ENCODE results near the gene RUNX3. TPM values are rescaled to one million over a fixed set of nuclear protein-coding genes. Genes with fewer than 3 reads are reported as not detected.
A peak's percentile ranks its signal among the peaks of the same experiment; 100 is the strongest.

Gene RUNX3
- total and polyA plus RNA-seq, 9 donors: 0.22 to 4.5 (median 0.49) TPM

DNA sequence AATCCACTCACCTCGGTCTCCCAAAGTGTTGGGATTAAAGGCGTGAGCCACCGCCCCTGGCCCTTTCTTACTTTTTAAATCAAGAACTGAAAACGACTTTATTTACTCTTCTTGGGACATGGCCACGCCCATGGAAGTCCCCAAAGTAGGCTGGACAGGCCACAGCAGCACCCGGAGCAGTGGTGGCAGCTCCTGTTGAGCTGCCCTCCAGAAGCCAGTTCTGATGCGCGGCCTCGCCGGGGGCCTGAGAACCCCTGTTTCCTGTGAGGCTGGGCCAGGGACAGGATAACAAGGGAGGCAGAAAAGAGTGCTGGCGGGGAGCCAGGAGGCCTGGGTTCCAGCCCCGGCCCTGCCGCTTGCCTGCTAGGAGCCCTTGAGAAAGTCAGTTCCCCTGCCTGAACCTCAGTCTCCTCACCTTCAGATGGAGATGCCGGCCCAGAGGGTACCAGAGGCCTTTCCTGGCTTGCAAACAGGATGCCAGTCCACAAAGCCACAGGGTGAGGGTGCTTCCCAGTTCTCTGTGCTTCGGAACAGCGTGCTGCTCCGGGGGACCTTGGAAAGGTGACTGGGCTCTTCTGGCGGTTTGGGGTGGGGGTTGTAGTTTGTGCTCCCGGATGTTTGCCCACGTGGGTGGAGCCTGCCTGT lies 59.4 kb downstream of the RUNX3 start:
- no peaks in the 10 kb centered on the region for H3K9me3 ChIP-seq (replicated peaks; ENCODE audit: control insufficient read depth, low read depth, low read length)
- 57% methylated on average over 20 of the region's 20 CpGs for WGBS (ENCODE audit: insufficient coverage)
- H3K4me1 ChIP-seq (ENCODE audit: control insufficient read depth, insufficient read depth, low read length): peaks cover 2% of the 10 kb centered on the region
- no peak for DNase-seq
- H3K27me3 ChIP-seq (ENCODE audit: control insufficient read depth, insufficient read depth, low read length): peaks cover 28% of the 10 kb centered on the region
- H3K27ac ChIP-seq (ENCODE audit: low read length): no peak overlapping the region
- no peaks in the 10 kb centered on the region for H3K36me3 ChIP-seq (ENCODE audit: control insufficient read depth, insufficient read depth, low read length)
- no peak overlapping the region for H3K4me3 ChIP-seq (ENCODE audit: low read length)

DNA sequence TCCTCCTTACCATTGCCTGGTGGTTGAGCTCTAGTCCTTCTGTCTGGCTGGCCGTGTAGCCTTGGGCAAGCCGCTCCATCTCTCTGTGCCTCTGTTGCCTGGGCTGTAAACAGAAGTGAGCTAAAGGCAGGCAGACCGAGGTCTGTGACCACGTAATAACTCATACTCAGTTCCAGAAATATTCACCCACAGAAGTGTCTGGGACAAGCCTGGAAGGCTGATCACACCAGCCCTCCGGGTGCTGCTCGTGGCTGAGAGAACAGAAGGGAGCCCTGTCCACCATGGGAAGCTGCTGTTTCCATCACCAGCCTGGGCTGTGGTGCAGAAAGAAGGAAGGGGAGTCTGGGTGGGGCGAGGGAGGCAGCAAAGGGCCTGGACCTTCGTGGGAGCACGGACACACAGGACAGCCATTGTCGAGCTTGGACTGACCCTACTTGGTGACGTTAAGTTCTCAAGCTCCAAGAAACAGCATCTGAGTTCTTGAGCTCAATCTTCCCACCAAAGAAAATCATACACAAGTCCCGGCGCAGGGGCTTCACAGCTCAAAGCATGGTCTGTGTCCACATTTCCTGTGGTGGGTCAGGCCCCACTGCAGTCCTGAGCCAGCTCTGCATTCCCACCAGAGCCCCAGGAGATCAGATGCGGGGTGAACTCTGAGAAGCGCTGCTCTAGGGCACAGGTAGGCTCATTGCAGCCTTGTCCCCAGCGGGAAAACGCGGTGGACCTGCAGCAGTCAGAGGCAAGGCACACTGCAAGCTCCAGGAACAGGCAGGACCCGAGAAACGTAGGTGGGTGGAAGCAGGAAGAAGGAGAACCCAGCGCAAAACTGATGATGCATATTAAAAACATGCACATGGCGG lies 61.8 kb downstream of the RUNX3 start:
- H3K27ac ChIP-seq (ENCODE audit: low read length): no peak overlapping the region
- H3K36me3 ChIP-seq (ENCODE audit: control insufficient read depth, insufficient read depth, low read length): no peaks in the 10 kb centered on the region
- no peaks in the 10 kb centered on the region for H3K4me1 ChIP-seq (ENCODE audit: control insufficient read depth, insufficient read depth, low read length)
- WGBS (ENCODE audit: insufficient coverage): 81% methylated on average over 17 of the region's 22 CpGs
- DNase-seq: no peak
- no peaks in the 10 kb centered on the region for H3K9me3 ChIP-seq (replicated peaks; ENCODE audit: control insufficient read depth, low read depth, low read length)
- H3K4me3 ChIP-seq (ENCODE audit: low read length): no peak overlapping the region
- peaks cover 28% of the 10 kb centered on the region for H3K27me3 ChIP-seq (ENCODE audit: control insufficient read depth, insufficient read depth, low read length)

DNA sequence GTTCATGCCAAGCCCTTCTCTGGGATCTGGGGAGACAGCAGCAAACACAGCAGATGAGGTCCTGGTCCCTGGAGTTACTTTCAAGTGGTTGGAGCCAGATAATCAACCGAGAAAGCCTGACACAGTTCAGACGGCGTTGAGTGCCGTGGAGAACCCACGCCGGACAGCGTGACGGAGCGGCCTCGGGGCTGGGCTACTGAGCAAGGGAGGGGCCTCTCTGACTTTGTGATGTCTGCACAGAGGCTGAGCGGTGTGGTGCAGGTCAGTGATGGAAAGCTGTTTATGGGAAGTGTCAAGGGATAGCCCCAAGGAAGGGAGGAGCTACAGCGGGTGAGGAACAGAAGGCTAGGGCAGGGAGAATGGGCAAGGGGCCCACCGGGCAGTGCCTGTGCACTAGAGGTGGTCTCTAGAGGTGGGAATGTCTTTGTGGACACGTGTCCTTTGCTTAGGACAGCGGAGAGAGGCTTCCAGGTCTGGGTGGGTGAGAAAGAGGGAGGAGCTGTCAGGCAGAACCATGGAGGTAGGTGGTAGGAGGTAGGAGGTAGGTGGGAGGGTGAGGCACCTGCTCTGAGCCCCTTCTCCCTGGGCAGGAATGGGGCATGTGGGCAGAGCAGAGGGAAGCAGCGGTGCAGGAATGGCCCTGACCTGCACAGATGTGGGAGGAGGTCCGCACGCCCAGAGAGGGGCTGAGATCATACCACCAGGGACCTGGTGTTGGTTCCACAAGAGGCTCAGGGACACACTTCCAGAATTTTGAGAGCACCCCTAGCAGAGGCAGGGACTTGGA lies 62.8 kb downstream of the RUNX3 start:
- Histone ChIP-seq H3K36me3 (ENCODE audit: control insufficient read depth, insufficient read depth, low read length) (no peaks in the 10 kb centered on the region), H3K27me3 (ENCODE audit: control insufficient read depth, insufficient read depth, low read length) (peaks cover 28% of the 10 kb centered on the region), H3K27ac (ENCODE audit: low read length) (no peak overlapping the region), H3K9me3 (replicated peaks; ENCODE audit: control insufficient read depth, low read depth, low read length) (no peaks in the 10 kb centered on the region), H3K4me3 (ENCODE audit: low read length) (no peak overlapping the region), H3K4me1 (ENCODE audit: control insufficient read depth, insufficient read depth, low read length) (no peaks in the 10 kb centered on the region)
- DNase-seq: no peak
- 58% methylated on average over 17 of the region's 18 CpGs for WGBS (ENCODE audit: insufficient coverage)

DNA sequence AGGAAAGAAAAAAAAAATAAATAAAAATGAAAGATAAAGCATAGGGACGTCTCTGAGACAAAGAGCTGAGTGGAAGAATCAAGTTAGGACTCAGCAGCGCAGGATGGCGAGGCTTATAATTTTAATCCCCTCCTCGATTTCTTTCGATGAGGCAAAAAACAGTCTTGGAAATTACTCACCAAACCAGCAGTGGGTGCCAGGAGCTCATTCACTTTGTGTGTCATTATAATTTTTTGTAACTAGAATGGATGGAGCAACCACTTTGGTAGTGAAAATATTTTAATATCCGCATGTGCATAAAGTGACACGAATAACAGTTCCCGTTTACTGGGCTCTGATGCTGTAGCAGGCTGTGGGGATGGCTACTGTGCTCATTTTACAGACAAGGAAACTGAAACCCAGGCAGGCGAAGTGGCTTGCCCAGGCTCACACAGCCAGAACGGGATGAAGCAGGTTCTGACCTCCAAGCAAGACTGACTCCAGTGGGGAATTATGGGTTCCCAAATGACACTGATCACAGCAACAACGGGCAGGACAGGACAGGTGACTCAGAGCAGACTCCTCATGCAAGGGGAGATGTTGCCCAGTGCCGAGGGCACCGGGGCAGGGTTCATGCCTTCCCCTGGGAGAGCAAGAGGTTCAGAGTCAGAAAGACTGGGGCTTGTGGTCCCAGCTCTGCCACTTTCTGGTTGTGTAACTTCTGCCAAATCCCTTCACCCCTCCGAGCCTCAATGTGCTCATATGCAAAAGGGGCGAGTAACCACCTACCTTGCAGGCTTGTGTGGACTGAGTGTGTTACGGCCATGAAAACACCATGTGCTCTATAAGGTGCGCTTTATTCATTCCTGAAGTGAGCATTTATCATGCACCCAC lies 63.6 kb downstream of the RUNX3 start:
- no peaks in the 10 kb centered on the region for H3K9me3 ChIP-seq (replicated peaks; ENCODE audit: control insufficient read depth, low read depth, low read length)
- peaks cover 31% of the 10 kb centered on the region for H3K27me3 ChIP-seq (ENCODE audit: control insufficient read depth, insufficient read depth, low read length)
- WGBS (ENCODE audit: insufficient coverage): 72% methylated on average over 11 of the region's 17 CpGs
- H3K4me1 ChIP-seq (ENCODE audit: control insufficient read depth, insufficient read depth, low read length): no peaks in the 10 kb centered on the region
- H3K4me3 ChIP-seq (ENCODE audit: low read length): no peak overlapping the region
- no peaks in the 10 kb centered on the region for H3K36me3 ChIP-seq (ENCODE audit: control insufficient read depth, insufficient read depth, low read length)
- H3K27ac ChIP-seq (ENCODE audit: low read length): no peak overlapping the region
- DNase-seq: no peak

DNA sequence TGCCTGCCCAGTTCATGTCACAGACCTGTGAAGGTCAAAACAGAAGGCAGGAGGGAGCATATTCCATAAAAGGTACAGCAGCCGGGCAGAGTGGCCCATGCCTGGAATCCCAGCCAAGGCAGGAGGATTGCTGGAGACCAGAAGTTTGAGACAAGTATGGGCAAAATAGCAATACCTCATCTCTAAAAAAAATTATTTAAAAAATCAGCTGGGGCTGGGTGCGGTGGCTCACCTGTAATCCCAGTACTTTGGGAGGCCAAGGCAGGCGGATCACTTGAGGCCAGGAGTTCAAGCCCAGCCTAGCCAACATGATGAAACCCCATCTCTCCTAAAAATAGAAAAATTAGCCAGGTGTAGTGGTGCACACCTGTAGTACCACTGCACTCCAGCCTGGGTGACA lies 64.5 kb downstream of the RUNX3 start:
- Histone ChIP-seq H3K4me3 (ENCODE audit: low read length) (no peak overlapping the region), H3K9me3 (replicated peaks; ENCODE audit: control insufficient read depth, low read depth, low read length) (no peaks in the 10 kb centered on the region), H3K27ac (ENCODE audit: low read length) (no peak overlapping the region), H3K27me3 (ENCODE audit: control insufficient read depth, insufficient read depth, low read length) (peaks cover 31% of the 10 kb centered on the region), H3K4me1 (ENCODE audit: control insufficient read depth, insufficient read depth, low read length) (no peaks in the 10 kb centered on the region), H3K36me3 (ENCODE audit: control insufficient read depth, insufficient read depth, low read length) (no peaks in the 10 kb centered on the region)
- no peak for DNase-seq
- WGBS (ENCODE audit: insufficient coverage): 60% methylated on average over 1 of the region's 3 CpGs

DNA sequence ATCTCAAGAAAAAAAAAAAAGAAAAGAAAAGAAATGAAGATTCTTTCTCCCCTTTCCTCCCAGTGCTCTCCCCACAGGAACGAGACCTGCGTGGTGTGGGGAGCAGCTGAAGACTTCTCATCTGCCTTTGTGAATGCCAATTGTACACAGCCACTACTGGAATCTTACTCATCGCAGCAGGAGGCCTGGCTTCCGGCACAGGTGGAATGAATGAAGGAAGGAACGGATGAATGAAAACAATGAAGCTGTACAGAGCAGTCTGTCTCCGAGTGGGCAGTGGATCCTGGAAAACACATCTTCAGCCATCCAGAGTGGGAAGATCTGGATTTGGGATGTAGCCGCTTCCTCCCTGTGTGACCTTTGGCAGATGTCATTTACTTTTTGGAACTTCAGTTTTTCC lies 64.9 kb downstream of the RUNX3 start:
- DNase-seq: no peak
- Histone ChIP-seq H3K4me1 (ENCODE audit: control insufficient read depth, insufficient read depth, low read length) (no peaks in the 10 kb centered on the region), H3K4me3 (ENCODE audit: low read length) (no peak overlapping the region), H3K36me3 (ENCODE audit: control insufficient read depth, insufficient read depth, low read length) (no peaks in the 10 kb centered on the region), H3K9me3 (replicated peaks; ENCODE audit: control insufficient read depth, low read depth, low read length) (no peaks in the 10 kb centered on the region), H3K27me3 (ENCODE audit: control insufficient read depth, insufficient read depth, low read length) (peaks cover 31% of the 10 kb centered on the region), H3K27ac (ENCODE audit: low read length) (no peak overlapping the region)
- 7% methylated on average over 2 of the region's 7 CpGs for WGBS (ENCODE audit: insufficient coverage)

DNA sequence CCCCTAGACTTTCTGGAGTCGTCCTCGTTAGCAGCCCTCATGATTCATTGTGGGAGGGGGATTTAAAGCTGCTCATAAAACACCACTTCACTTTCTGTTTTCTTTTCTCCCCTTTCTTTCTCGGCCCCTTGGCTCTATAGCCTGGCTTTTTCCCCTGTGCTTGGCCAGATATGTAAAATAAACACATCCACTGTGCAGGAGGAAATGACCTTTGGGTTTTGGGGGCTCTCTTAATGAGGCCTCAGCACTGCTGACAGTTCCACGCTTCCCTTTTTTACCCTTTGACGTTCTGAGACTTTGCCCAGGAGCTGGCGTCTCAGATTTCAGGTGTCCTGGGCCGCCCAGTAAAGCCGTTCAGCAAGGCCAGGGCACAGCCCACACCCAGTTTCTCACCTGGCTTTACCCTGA lies 65.7 kb downstream of the RUNX3 start:
- Histone ChIP-seq H3K9me3 (replicated peaks; ENCODE audit: control insufficient read depth, low read depth, low read length) (no peaks in the 10 kb centered on the region), H3K4me1 (ENCODE audit: control insufficient read depth, insufficient read depth, low read length) (no peaks in the 10 kb centered on the region), H3K4me3 (ENCODE audit: low read length) (no peak overlapping the region), H3K27me3 (ENCODE audit: control insufficient read depth, insufficient read depth, low read length) (peaks cover 31% of the 10 kb centered on the region), H3K36me3 (ENCODE audit: control insufficient read depth, insufficient read depth, low read length) (no peaks in the 10 kb centered on the region), H3K27ac (ENCODE audit: low read length) (no peak overlapping the region)
- 31% methylated on average over 4 of the region's 8 CpGs for WGBS (ENCODE audit: insufficient coverage)
- DNase-seq: peak; percentile 20

DNA sequence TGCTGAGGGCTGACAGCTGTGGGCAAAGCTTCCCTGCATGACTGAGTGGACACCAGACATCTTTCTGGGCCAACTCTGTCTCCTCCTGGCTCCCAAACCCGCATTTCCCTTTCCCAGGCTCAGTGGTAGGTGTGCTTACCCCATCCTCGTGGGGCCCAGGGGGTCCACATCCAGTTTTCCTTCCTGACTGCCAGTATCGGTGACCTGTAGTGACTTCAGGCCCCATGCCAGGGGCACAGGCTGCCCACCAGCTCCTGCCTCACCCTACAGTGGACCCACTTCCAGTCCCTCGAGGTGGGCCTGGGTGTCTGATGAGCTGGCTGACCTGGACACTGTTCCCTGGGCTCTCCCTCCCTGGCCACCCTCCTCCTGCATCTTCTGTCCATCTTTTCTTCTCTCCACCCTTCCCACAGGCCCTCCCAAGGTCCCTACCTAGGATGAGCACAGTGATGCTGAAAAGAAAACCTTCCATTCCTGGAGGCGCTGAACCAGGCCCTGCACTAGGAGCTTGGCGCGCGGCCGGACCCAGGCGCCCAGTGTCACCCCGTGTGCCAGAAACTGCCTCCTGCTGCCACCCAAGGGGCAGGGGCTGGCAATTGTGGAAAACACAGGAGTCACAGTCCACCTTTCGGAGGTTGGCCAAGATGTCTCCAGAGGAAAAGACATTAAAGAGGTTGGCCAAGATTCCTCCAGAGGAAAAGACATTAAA lies 67.1 kb downstream of the RUNX3 start:
- Histone ChIP-seq H3K9me3 (replicated peaks; ENCODE audit: control insufficient read depth, low read depth, low read length) (no peaks in the 10 kb centered on the region), H3K27me3 (ENCODE audit: control insufficient read depth, insufficient read depth, low read length) (peaks cover 29% of the 10 kb centered on the region), H3K36me3 (ENCODE audit: control insufficient read depth, insufficient read depth, low read length) (no peaks in the 10 kb centered on the region), H3K4me3 (ENCODE audit: low read length) (no peak overlapping the region), H3K27ac (ENCODE audit: low read length) (no peak overlapping the region), H3K4me1 (ENCODE audit: control insufficient read depth, insufficient read depth, low read length) (no peaks in the 10 kb centered on the region)
- no peak for DNase-seq
- 85% methylated on average over 11 of the region's 12 CpGs for whole genome bisulfite sequencing (ENCODE audit: insufficient coverage)

Measured in muscle of leg (tissue), 11 donors.